ENCODE data around the gene IBSP. TPM values are rescaled to one million over a fixed set of nuclear protein-coding genes. Genes with fewer than 3 reads are reported as not detected.
A peak's percentile ranks its signal among the peaks of the same experiment; 100 is the strongest.

The IBSP gene
- total RNA-seq, 1 donor from 2014 or later = not detected

DNA sequence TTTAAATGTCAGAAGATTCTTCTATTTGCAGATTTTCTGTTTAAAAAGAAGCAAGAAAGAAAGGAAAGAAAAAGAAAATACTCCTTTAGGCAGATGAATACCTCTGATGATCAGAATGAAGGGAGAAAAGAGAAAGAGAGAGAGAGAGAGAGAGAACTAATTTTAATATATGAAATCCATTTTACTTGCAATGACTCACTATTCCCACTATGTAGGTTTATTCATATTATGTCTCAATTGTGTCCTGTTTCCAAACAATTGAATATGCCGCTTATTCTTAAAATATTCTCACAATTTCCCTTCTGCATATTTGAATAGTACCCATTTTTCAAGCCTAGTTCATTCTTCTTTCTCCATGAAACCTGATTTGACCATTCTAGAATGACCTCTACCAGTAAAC, 45.1 kb downstream of the IBSP start:
- H3K4me1 Mint-ChIP-seq (ENCODE audit: unreplicated experiment) = peaks cover 4% of the 10 kb centered on the region
- no peaks in the 10 kb centered on the region for H3K36me3 Mint-ChIP-seq
- H3K4me3 Mint-ChIP-seq = no peak overlapping the region
- DNase-seq (ENCODE audit: extremely low spot score, unreplicated experiment) = no peak
- TF ChIP-seq, protein P1, sequence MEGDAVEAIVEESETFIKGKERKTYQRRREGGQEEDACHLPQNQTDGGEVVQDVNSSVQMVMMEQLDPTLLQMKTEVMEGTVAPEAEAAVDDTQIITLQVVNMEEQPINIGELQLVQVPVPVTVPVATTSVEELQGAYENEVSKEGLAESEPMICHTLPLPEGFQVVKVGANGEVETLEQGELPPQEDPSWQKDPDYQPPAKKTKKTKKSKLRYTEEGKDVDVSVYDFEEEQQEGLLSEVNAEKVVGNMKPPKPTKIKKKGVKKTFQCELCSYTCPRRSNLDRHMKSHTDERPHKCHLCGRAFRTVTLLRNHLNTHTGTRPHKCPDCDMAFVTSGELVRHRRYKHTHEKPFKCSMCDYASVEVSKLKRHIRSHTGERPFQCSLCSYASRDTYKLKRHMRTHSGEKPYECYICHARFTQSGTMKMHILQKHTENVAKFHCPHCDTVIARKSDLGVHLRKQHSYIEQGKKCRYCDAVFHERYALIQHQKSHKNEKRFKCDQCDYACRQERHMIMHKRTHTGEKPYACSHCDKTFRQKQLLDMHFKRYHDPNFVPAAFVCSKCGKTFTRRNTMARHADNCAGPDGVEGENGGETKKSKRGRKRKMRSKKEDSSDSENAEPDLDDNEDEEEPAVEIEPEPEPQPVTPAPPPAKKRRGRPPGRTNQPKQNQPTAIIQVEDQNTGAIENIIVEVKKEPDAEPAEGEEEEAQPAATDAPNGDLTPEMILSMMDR (conservative IDR thresholded peaks at IDR 0.05) = no peak
- H3K27ac Mint-ChIP-seq = no peak overlapping the region
- no peaks in the 10 kb centered on the region for H3K9me3 Mint-ChIP-seq
- peaks cover 16% of the 10 kb centered on the region for H3K27me3 Mint-ChIP-seq

DNA sequence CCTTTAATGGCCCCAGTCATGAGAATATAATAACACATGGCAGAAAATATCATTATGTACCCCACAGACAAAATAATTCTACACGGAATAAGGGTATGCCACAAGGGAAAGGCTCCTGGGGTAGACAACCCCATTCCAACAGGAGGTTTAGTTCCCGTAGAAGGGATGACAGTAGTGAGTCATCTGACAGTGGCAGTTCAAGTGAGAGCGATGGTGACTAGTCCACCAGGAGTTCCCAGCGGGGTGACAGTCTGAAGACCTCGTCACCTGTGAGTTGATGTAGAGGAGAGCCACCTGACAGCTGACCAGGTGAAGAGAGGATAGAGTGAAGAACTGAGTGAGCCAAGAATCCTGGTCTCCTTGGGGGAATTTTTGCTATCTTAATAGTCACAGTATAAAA, 46.9 kb downstream of the IBSP start:
- TF ChIP-seq, protein P1 (conservative IDR thresholded peaks at IDR 0.05) = no peak
- no peaks in the 10 kb centered on the region for H3K9me3 Mint-ChIP-seq

DNA sequence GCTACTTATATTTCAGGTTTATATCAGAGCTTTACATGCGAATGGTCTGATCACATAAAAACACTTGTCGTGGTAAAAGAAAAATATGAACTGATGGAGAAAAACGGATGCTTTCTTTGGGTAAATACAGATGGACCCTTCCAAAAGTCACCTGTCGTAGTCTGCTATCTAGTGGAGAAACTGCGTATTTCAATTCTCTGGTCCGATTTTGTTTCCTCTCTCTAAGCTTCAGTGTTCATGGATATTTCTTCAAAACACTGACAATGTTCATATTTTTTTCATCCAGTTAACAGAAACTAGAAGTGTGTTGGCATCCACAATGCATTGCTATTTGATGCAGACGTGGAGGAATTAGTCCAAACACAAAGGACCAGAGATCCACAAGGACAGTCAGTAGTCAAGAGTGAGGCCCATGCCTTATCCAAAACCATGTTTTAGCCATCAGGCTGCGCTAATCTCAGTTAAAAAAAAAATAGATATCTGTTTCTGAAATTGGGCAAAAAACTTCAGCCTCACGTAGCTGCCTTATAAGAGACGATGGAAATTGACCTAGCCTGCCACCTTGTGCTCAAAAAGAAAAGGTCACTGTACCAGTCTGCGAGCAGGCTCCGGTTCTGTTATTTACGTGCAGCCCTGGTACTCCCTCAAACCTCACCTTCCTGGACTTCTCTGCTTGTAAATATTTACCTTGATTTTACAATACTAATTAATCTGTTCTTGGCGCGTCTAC, 49.4 kb downstream of the IBSP start:
- no peak for DNase-seq (ENCODE audit: extremely low spot score, unreplicated experiment)
- H3K4me1 Mint-ChIP-seq (ENCODE audit: unreplicated experiment) = peaks cover 10% of the 10 kb centered on the region
- no peak overlapping the region for H3K27ac Mint-ChIP-seq
- peaks cover 11% of the 10 kb centered on the region for H3K27me3 Mint-ChIP-seq
- H3K9me3 Mint-ChIP-seq = no peaks in the 10 kb centered on the region
- no peaks in the 10 kb centered on the region for H3K36me3 Mint-ChIP-seq
- TF ChIP-seq, protein P1 (conservative IDR thresholded peaks at IDR 0.05) = peak; percentile 82
- peak overlapping the region; percentile 37 for H3K4me3 Mint-ChIP-seq

More for the DNA sequence above, 46.9 kb downstream of the IBSP start:
- DNase-seq (ENCODE audit: extremely low spot score, unreplicated experiment) = no peak
- Mint-ChIP-seq H3K27ac (no peak overlapping the region), H3K4me3 (no peak overlapping the region), H3K4me1 (ENCODE audit: unreplicated experiment) (peaks cover 4% of the 10 kb centered on the region), H3K27me3 (peaks cover 16% of the 10 kb centered on the region), H3K36me3 (no peaks in the 10 kb centered on the region)

DNA sequence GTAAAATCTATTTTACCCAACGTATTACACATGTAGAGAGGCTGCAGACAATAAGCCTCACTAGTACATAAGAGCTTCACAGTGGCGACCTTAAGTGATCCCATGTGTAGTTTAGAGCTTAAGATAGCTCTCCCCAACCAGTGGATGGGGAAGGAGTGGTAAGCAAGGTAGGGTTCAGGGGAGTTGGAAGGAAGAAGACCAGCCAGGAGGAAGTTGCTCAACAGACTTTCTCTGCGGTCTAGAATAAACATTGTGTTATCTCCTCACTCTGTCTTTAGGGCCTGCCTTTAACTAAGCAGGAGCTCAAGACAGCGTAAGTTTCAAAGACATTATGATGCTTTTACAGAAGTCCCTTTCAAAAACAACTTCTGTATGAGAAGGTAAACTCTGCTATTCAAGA, 50.3 kb downstream of the IBSP start:
- Mint-ChIP-seq H3K36me3 (no peaks in the 10 kb centered on the region), H3K4me1 (ENCODE audit: unreplicated experiment) (peaks cover 11% of the 10 kb centered on the region), H3K4me3 (no peak overlapping the region), H3K27ac (no peak overlapping the region), H3K9me3 (no peaks in the 10 kb centered on the region), H3K27me3 (peaks cover 8% of the 10 kb centered on the region)
- DNase-seq (ENCODE audit: extremely low spot score, unreplicated experiment) = no peak
- TF ChIP-seq, protein P1 (conservative IDR thresholded peaks at IDR 0.05) = no peak

DNA sequence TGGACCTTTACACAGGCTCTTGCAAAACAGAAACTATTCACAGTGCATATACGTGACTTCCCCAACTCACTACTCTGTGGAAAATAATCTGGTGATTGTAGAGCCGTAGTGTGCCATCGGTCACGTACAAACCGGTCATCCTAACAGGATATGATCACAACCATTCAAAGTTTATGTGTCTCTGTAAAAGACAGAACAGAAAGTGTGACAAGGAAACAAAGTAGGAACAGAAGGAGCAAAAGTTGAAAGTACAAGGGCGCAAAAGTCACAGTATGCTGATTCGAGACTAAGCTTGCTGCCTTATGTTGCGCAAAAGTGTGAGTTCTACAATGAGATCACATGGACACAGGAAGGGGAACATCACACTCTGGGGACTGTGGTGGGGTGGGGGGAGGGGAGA, 52.0 kb downstream of the IBSP start:
- Mint-ChIP-seq H3K4me1 (ENCODE audit: unreplicated experiment) (peaks cover 11% of the 10 kb centered on the region), H3K27me3 (peaks cover 4% of the 10 kb centered on the region), H3K36me3 (no peaks in the 10 kb centered on the region), H3K27ac (no peak overlapping the region), H3K9me3 (peaks cover 3% of the 10 kb centered on the region), H3K4me3 (no peak overlapping the region)
- DNase-seq (ENCODE audit: extremely low spot score, unreplicated experiment) = no peak
- TF ChIP-seq, protein P1 (conservative IDR thresholded peaks at IDR 0.05) = no peak
